ENCODE data around the gene CAMTA1. TPM values are rescaled to one million over a fixed set of nuclear protein-coding genes. Genes with fewer than 3 reads are reported as not detected.

Gene CAMTA1
- total and polyA plus RNA-seq, 9 of the 15 experiments (the other 6 are each of a cell fraction or from before 2014, with no cell fraction given): 43.9 to 161 (median 65.9) TPM

DNA sequence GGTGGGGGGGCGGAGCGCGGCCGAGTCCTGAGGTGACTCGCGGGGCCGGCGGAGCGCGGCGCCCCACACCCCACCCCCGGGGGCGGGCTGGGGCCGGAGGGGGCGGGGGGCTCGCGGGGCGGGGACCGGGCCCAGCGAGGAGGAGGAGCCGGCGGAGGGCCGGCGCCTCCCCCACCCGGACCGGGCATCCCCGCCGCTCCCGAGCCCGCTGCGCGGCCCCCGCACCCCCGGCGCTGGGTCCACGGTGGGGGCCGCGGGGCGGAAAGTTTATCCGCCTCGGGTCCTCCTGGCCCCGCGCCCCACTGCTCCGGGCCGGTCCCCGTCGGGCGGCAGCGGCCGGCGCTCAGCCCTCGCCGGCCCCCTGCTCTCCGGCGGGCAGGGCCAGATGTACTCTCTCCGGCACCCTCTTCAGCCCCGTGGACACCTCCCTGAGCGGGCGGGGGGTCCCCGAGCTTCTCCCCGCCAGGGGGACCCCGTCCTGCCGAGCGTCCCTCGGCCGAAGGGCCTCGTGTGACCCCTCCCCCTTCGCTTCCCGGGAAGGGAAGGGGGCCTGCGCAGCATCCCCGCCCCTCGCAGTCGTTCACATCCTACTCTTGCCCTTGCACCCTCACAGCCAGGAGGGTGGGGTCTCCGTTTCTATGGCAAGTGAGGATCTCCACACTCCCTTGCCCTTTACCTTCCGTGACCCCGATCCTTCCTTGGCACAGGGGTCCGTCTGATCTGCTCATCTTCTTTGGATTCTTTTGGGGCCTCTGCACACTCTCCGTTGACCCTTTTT is 663 bp downstream of the CAMTA1 start:
- ChIA-PET CTCF (ENCODE audit: low intra/inter-chr PET ratio) (interaction anchor here (0.9 kb wide), 1 partner anchor 284 kb away, joined by 3 read pairs; no protein-coding TSS in a partner anchor), POLR2A (interaction anchor here (0.7 to 1.6 kb wide), 3 partner anchors 15 to 438 kb away, joined by 3 to 5 read pairs (median 4); no protein-coding TSS in a partner anchor)
- intact Hi-C loops (cut with micrococcal nuclease): loop anchor here (5.0 kb wide), 1 partner anchor 59 kb away; no protein-coding TSS in a partner anchor
- Histone ChIP-seq H3K4me2 (ENCODE audit: insufficient read depth, low read length) (peak overlapping the region; percentile 76), H3K4me1 (replicated peaks in 1 of 2; ENCODE audit: control insufficient read depth in 2 of 2, insufficient read depth in 2 of 2, low read length in 2 of 2) (peaks cover 13 to 23% of the 10 kb centered on the region in 2 experiments; a peak in 4 of 5 replicates), H4K20me1 (replicated peaks; ENCODE audit: control insufficient read depth, insufficient read depth, low read length) (peaks cover 24% of the 10 kb centered on the region), H3K4me3 (peak overlapping the region; percentile 71), H3K79me2 (ENCODE audit: control insufficient read depth, insufficient read depth, low read length) (peaks cover 57% of the 10 kb centered on the region), H3K9me3 (replicated peaks; ENCODE audit: control insufficient read depth, insufficient read depth, low read depth, low read length) (no peaks in the 10 kb centered on the region), H3K9me1 (ENCODE audit: control insufficient read depth, insufficient read depth, low read length) (peaks cover 9% of the 10 kb centered on the region), H3K27ac (ENCODE audit: extremely low read depth, low read depth, low read length) (peak overlapping the region; percentile 37; the same call in 2 of the 3 replicates), H3K9ac (ENCODE audit: insufficient read depth in 1 of 2, low read depth in 2 of 2, low read length in 2 of 2) (peak overlapping the region; percentile 49 to 93; a peak in 3 of 4 replicates), H3K27me3 (ENCODE audit: control insufficient read depth in 2 of 2, insufficient read depth in 2 of 2, low read length in 2 of 2) (no peaks in the 10 kb centered on the region), H3K36me3 (ENCODE audit: control insufficient read depth, insufficient read depth, low read length) (0 out of 3 replicates have a peak, but pooled peaks cover 4% of the 10 kb centered on the region), H2AFZ (ENCODE audit: low read depth, low read length) (no peak overlapping the region; the same call in 1 of the 2 replicates)
- WGBS (ENCODE audit: insufficient coverage, low coverage, missing lambda C conversion rate): 3% methylated on average over 43 of the region's 78 CpGs
- BruUV-seq (replicated peaks): no TSS peak
- in situ Hi-C loops (cut with MboI): no loop called here
- ATAC-seq (0 out of 3 replicates have a peak, but pooled peaks have one; percentile 0), FAIRE-seq (no peak), DNase-seq (ENCODE audit: extremely low read depth in 1 of 4, low spot score in 3 of 4) (peak; percentile 58 to 95 (median 90))
- TF ChIP-seq ZBTB7A (IDR thresholded peaks at IDR 0.05; ENCODE audit: borderline replicate concordance, control insufficient read depth, low read depth, low read length) (peak; percentile 80), TEAD2 (tag; IDR thresholded peaks at IDR 0.05) (no peak), POLR3A (IDR thresholded peaks at IDR 0.05; ENCODE audit: borderline replicate concordance, extremely low read depth, insufficient read depth, insufficient read length) (no peak), CCNT2 (IDR thresholded peaks at IDR 0.05; ENCODE audit: borderline replicate concordance, extremely low read depth, insufficient read length, low read depth, low read length) (peak; percentile 68), RB1 (IDR thresholded peaks at IDR 0.05; ENCODE audit: low read depth) (peak; percentile 63)
- TF ChIP-seq, protein P1, sequence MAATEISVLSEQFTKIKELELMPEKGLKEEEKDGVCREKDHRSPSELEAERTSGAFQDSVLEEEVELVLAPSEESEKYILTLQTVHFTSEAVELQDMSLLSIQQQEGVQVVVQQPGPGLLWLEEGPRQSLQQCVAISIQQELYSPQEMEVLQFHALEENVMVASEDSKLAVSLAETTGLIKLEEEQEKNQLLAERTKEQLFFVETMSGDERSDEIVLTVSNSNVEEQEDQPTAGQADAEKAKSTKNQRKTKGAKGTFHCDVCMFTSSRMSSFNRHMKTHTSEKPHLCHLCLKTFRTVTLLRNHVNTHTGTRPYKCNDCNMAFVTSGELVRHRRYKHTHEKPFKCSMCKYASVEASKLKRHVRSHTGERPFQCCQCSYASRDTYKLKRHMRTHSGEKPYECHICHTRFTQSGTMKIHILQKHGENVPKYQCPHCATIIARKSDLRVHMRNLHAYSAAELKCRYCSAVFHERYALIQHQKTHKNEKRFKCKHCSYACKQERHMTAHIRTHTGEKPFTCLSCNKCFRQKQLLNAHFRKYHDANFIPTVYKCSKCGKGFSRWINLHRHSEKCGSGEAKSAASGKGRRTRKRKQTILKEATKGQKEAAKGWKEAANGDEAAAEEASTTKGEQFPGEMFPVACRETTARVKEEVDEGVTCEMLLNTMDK (IDR thresholded peaks at IDR 0.05; ENCODE audit: borderline replicate concordance, insufficient read depth, low read depth, low read length, poor library complexity, severe bottlenecking): peak; percentile 23
- TF ChIP-seq, protein P2, sequence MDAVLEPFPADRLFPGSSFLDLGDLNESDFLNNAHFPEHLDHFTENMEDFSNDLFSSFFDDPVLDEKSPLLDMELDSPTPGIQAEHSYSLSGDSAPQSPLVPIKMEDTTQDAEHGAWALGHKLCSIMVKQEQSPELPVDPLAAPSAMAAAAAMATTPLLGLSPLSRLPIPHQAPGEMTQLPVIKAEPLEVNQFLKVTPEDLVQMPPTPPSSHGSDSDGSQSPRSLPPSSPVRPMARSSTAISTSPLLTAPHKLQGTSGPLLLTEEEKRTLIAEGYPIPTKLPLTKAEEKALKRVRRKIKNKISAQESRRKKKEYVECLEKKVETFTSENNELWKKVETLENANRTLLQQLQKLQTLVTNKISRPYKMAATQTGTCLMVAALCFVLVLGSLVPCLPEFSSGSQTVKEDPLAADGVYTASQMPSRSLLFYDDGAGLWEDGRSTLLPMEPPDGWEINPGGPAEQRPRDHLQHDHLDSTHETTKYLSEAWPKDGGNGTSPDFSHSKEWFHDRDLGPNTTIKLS (IDR thresholded peaks at IDR 0.05; ENCODE audit: borderline replicate concordance, low read depth): 0 out of 2 replicates have a peak, but pooled peaks have one; percentile 32
